Smooth muscle cell (in vitro differentiated cells): ENCODE measurements around the gene TBC1D17. TPM values are rescaled to one million over a fixed set of nuclear protein-coding genes. Genes with fewer than 3 reads are reported as not detected.

Experiments
- DNase-seq: peaks from one replicate; lab custom pipeline; 2025; ENCODE audit not compliant: unreplicated experiment; lab: John Stamatoyannopoulos, UW
- H2AFZ ChIP-seq: fragments of 200-600 bp; sonication (generic); 2 replicates; pipeline ENCODE4 v1.6.0; 2016; ENCODE audit warnings: antibody characterized with exemption, low read depth, mild to moderate bottlenecking
- H3F3A ChIP-seq: fragments of 200-600 bp; sonication (generic); 2 replicates; pipeline ENCODE4 v1.6.0; 2017; ENCODE audit warnings: antibody characterized with exemption, low read depth
- H3K27ac ChIP-seq: fragments of 200-600 bp; sonication (generic); 2 replicates; pipeline ENCODE4 v1.5.1; 2016; ENCODE audit warnings: low read depth, mild to moderate bottlenecking
- H3K27me3 ChIP-seq: fragments of 200-600 bp; sonication (generic); 2 replicates; pipeline ENCODE4 v1.6.1; 2016; ENCODE audit warnings: low read depth, mild to moderate bottlenecking
- H3K36me3 ChIP-seq: fragments of 200-600 bp; sonication (generic); 2 replicates; pipeline ENCODE4 v1.5.1; 2016; ENCODE audit warnings: low read depth
- H3K4me1 ChIP-seq: fragments of 200-600 bp; sonication (generic); 2 replicates; pipeline ENCODE4 v1.5.1; 2016; ENCODE audit warnings: low read depth
- H3K4me2 ChIP-seq: fragments of 200-600 bp; sonication (generic); 2 replicates; pipeline ENCODE4 v1.6.0; 2016; ENCODE audit warnings: mild to moderate bottlenecking
- H3K4me3 ChIP-seq: fragments of 200-600 bp; sonication (generic); 2 replicates; pipeline ENCODE4 v1.5.1; 2016; ENCODE audit warnings: mild to moderate bottlenecking
- H3K79me2 ChIP-seq: fragments of 200-600 bp; sonication (generic); 2 replicates; pipeline ENCODE4 v1.6.0; 2016; ENCODE audit warnings: low read depth, mild to moderate bottlenecking
- H3K9ac ChIP-seq: fragments of 200-600 bp; sonication (generic); 2 replicates; pipeline ENCODE4 v1.6.0; 2016; ENCODE audit warnings: low read depth
- H3K9me3 ChIP-seq: fragments of 200-600 bp; sonication (generic); replicated peaks from 2 replicates; pipeline ENCODE4 v1.5.1; 2016; ENCODE audit warnings: low read depth
- H4K20me1 ChIP-seq: fragments of 200-600 bp; sonication (generic); 2 replicates; pipeline ENCODE4 v1.6.0; 2016; ENCODE audit warnings: low read depth
- CTCF ChIP-seq: fragments of 200-600 bp; sonication (generic); IDR thresholded peaks from 2 replicates; pipeline ENCODE4 v1.5.1; 2017; ENCODE audit warnings: borderline replicate concordance, mild to moderate bottlenecking, antibody characterized with exemption; ENCODE audit not compliant: insufficient read depth, poor library complexity, severe bottlenecking
- WGBS: methylation state at CpG from one replicate; pipeline ENCODE4 v1.1.7; 2016; ENCODE audit warnings: low lambda C conversion rate; 5-methylcytosine and 5-hydroxymethylcytosine counted together
- polyA plus RNA-seq: library from polyadenylated mRNA; unstranded; fragments of >200 nt; fragmentation: Nextera tagmentation; extraction: Ambion mirVana; gene quantifications from 2 replicates; pipeline ENCODE4 v1.2.1, GENCODE V29; 2016
- total RNA-seq: library from RNA; depleted of rRNA; stranded (reverse); fragments of >200 nt; gene quantifications from 2 replicates; pipeline ENCODE4 v1.2.3, GENCODE V29; 2014

Gene TBC1D17
- total and polyA plus RNA-seq, 2 experiments from 2014 or later: 9.2 to 41.8 TPM

DNA sequence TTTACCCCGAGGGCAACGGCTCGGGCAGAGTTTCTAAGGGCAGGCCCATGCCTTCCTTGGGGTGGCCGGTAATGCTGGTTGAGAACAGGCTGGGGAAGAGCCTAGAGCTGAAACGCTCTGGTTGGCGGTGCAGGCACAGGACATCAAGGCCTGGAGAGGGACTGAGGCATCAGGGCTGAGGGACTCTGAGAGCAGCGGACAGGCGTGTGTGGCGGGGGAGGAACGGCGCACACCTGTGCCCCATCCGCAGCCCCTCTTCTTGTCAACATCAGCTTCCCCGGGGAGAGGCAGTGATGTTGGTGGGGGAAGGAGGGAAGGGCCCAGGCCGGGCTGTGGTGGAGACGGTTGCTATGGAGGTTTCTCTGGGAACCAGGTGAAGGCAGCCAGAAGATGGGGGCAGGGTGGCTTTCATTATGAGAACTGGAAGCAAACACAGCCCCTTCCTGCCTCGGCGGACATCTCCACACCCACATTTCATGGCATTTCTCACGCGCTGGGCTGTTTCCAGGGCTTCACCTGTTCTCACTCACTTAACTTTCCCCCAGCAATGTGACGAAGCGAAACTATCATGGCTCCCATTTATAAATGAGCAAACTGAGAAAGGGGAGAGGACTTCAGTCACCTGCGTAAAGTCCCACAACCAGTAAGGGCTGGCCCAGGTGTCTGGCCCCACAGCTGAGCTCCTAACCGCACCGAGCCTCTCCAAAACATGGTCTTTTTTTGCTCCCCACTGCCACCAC, 43.3 kb downstream of the TBC1D17 start:
- peaks cover 83% of the 10 kb centered on the region for H4K20me1 ChIP-seq
- no peak overlapping the region for H3K4me3 ChIP-seq
- H3K36me3 ChIP-seq: no peaks in the 10 kb centered on the region
- H2AFZ ChIP-seq: no peak overlapping the region
- H3K4me2 ChIP-seq: no peak overlapping the region
- no peaks in the 10 kb centered on the region for H3F3A ChIP-seq
- H3K4me1 ChIP-seq: no peaks in the 10 kb centered on the region
- no peaks in the 10 kb centered on the region for H3K9me3 ChIP-seq
- no peak for DNase-seq
- TF ChIP-seq CTCF: no peak
- WGBS: 97% methylated on average over 24 of the region's 24 CpGs
- no peaks in the 10 kb centered on the region for H3K27me3 ChIP-seq
- H3K9ac ChIP-seq: no peak overlapping the region
- H3K79me2 ChIP-seq: peaks cover 46% of the 10 kb centered on the region
- no peak overlapping the region for H3K27ac ChIP-seq

DNA sequence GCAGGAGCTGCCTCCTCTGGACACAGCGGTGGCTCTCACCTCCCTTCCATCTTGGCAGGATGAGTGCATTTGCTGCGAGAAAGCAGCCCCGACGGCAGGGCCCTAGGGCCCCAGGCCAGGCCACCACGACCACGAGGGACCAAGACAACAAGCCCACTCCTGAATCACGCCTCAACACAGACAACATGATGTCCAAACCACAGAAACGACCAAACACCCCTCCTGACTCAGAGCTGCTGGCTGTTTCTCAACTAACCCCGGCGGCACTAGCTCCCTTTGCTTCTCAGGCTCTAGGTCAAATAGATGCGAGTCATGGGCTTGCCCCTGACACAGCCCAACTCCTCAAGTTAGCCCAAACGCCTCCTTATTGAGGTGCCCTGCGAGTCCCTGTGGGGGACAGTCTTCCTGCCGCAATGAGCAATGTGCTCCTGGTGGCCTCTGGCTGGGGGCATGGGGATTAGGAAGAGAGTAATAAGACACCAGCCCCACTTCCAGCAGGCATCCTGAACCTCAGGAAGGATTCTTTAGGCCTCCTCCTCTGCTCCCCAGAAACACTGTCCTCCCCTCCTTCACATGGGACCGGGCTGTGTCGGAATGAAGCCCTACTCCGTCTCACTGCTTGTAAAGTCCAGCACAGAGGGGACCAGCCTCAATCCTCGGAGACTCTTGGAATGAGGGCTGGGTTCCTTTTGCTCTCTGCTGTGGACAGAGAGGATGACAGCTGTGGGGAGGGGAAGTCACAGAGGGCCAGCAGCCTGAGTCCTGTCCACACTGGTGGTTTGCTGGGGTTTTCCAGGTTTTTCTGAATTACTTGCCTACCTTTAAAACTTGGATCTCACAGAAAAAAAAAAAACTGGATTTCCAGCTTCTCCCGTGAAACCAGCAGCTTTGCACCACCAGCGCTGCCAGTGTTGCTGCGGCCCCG, 44.6 kb downstream of the TBC1D17 start:
- Histone ChIP-seq H2AFZ (no peak overlapping the region), H3K27me3 (no peaks in the 10 kb centered on the region), H3K79me2 (peaks cover 60% of the 10 kb centered on the region), H3K36me3 (no peaks in the 10 kb centered on the region), H3K4me1 (no peaks in the 10 kb centered on the region), H4K20me1 (peaks cover 87% of the 10 kb centered on the region), H3F3A (no peaks in the 10 kb centered on the region), H3K27ac (peak overlapping the region; percentile 25), H3K4me2 (no peak overlapping the region), H3K9ac (no peak overlapping the region), H3K9me3 (no peaks in the 10 kb centered on the region), H3K4me3 (no peak overlapping the region)
- 70% methylated on average over 22 of the region's 22 CpGs for WGBS
- TF ChIP-seq CTCF: no peak
- no peak for DNase-seq

DNA sequence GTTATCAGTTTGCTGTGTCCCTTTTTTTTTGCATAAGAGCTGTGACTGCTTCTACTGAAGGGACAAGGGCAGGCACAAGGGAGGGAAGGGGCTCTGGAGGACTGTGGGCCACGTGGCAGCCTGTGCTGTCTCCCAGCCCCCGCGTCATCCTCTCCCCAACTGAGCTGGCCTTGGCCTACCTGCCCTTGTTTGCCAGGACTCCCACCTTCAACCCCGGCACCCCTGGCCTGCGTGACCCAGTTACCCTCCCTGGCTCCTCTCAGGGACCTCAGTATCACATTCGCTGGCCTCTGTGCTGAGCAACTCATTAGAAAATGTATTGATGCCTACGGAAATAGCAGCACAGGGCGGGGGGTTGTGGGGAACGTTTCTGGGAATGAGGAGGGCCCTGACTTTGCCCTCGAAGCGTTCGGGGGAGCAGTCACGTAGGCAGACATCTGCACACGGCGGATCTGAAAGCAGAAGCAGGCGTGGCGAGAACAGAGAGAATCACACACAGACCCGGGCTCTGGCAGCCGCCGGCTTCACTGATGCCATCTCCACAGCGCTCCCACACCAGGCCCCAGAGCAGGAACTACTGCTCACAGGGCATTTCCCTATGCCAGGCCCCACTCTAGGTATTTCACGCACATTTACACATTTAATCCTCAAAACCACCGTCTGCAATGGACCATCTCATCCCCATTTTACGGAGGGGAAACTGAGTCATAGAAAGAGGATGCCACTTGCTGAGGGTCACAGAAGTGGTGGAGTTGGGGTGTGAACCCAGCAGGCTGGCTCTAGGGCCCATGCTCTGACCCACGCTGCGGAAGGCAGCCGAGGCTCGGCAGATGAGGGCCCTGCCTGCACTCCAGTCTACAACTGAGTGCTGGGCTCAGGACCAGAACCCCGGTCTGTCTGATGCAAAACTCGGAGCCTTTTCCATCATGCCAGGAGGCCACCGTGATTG, 45.8 kb downstream of the TBC1D17 start:
- Histone ChIP-seq H3K9me3 (no peaks in the 10 kb centered on the region), H4K20me1 (peaks cover 88% of the 10 kb centered on the region), H3K4me1 (peaks cover 3% of the 10 kb centered on the region), H3K4me2 (no peak overlapping the region), H3K27me3 (no peaks in the 10 kb centered on the region), H3K27ac (no peak overlapping the region), H3K79me2 (peaks cover 70% of the 10 kb centered on the region), H3K36me3 (no peaks in the 10 kb centered on the region), H3K4me3 (no peak overlapping the region), H3K9ac (no peak overlapping the region), H3F3A (no peaks in the 10 kb centered on the region), H2AFZ (no peak overlapping the region)
- WGBS: 98% methylated on average over 29 of the region's 31 CpGs
- no peak for TF ChIP-seq CTCF
- DNase-seq: no peak
